IPS-NIHi11 (cell line): Measurements from ENCODE around the gene CRTC3.
"Not testable (repeated sequence)": the region's sequence is repeated elsewhere in the genome, so short reads cannot be mapped to it uniquely, and the experiment has no call there.

Source experiments
- DNase-seq: peaks from one replicate; pipeline ENCODE4 v3.0.0; 2012; ENCODE audit warnings: mixed read lengths, low spot score

Gene CRTC3

GRCh38 chr15:90677807-90678790 is 148.4 kb downstream of the CRTC3 start:
- no peak for DNase-seq

- no peak for DNase-seq
Measured at GRCh38 chr15:90679959-90680358, 150.2 kb downstream of the CRTC3 start.

GRCh38 chr15:90680371-90680935 is 150.7 kb downstream of the CRTC3 start:
- no peak for DNase-seq

- DNase-seq, result no peak
Measured at GRCh38 chr15:90681056-90681455, 151.3 kb downstream of the CRTC3 start.

GRCh38 chr15:90681480-90681879 is 151.8 kb downstream of the CRTC3 start:
- DNase-seq, result no peak

- DNase-seq, result no peak
Measured at GRCh38 chr15:90683371-90683770, 153.6 kb downstream of the CRTC3 start.

GRCh38 chr15:90683876-90684275 is 154.2 kb downstream of the CRTC3 start:
- DNase-seq, result no peak

- no peak for DNase-seq
Measured at GRCh38 chr15:90684281-90684680, 154.6 kb downstream of the CRTC3 start.

GRCh38 chr15:90685591-90686434 is 156.1 kb downstream of the CRTC3 start:
- no peak for DNase-seq

- DNase-seq, result no peak
Measured at GRCh38 chr15:90686435-90687218, 156.9 kb downstream of the CRTC3 start.

GRCh38 chr15:90689326-90689961 is 159.7 kb downstream of the CRTC3 start:
- not testable (repeated sequence) for DNase-seq

GRCh38 chr15:90690585-90690984 is 160.9 kb downstream of the CRTC3 start:
- DNase-seq, result no peak

- DNase-seq, result no peak
Measured at GRCh38 chr15:90691369-90691768, 161.6 kb downstream of the CRTC3 start.

- no peak for DNase-seq
Measured at GRCh38 chr15:90691982-90692773, 162.5 kb downstream of the CRTC3 start.
